NK-92 (cell line): ENCODE data around the gene SCMH1.

ENCODE experiments used
- DNase-seq: peaks from one replicate; lab custom pipeline; 2025; ENCODE audit not compliant: unreplicated experiment; lab: John Stamatoyannopoulos, UW

SCMH1 gene

GRCh38 chr1:41101950-41102607 is 140.0 kb downstream of the SCMH1 start:
- no peak for DNase-seq

GRCh38 chr1:41101076-41101475 is 141.0 kb downstream of the SCMH1 start:
- DNase-seq = no peak

- no peak for DNase-seq
Measured at GRCh38 chr1:41100170-41100569, 141.9 kb downstream of the SCMH1 start.

- no peak for DNase-seq
Measured at GRCh38 chr1:41098730-41099460, 143.2 kb downstream of the SCMH1 start.

GRCh38 chr1:41097105-41097504 is 145.0 kb downstream of the SCMH1 start:
- no peak for DNase-seq

- DNase-seq = no peak
Measured at GRCh38 chr1:41093826-41094225, 148.3 kb downstream of the SCMH1 start.

GRCh38 chr1:41086921-41087320 is 155.2 kb downstream of the SCMH1 start:
- DNase-seq = no peak

GRCh38 chr1:41078616-41079015 is 163.5 kb downstream of the SCMH1 start:
- DNase-seq = no peak

GRCh38 chr1:41078193-41078592 is 163.9 kb downstream of the SCMH1 start:
- DNase-seq = no peak

- no peak for DNase-seq
Measured at GRCh38 chr1:41073971-41074370, 168.1 kb downstream of the SCMH1 start.

GRCh38 chr1:41072051-41072450 is 170.1 kb downstream of the SCMH1 start:
- DNase-seq = no peak

- DNase-seq = no peak
Measured at GRCh38 chr1:41056907-41057306, 185.2 kb downstream of the SCMH1 start.

GRCh38 chr1:41053316-41053715 is 188.8 kb downstream of the SCMH1 start:
- no peak for DNase-seq

GRCh38 chr1:41051022-41051421 is 191.1 kb downstream of the SCMH1 start:
- DNase-seq = no peak

GRCh38 chr1:41048540-41048939 is 193.6 kb downstream of the SCMH1 start:
- DNase-seq = no peak

GRCh38 chr1:41046347-41046775 is 195.7 kb downstream of the SCMH1 start:
- no peak for DNase-seq

GRCh38 chr1:41045740-41046139 is 196.4 kb downstream of the SCMH1 start:
- no peak for DNase-seq

GRCh38 chr1:41044187-41044586 is 197.9 kb downstream of the SCMH1 start:
- DNase-seq = no peak

- no peak for DNase-seq
Measured at GRCh38 chr1:41041614-41042270, 200.4 kb downstream of the SCMH1 start.

GRCh38 chr1:41038110-41038509 is 204.0 kb downstream of the SCMH1 start:
- DNase-seq = no peak

GRCh38 chr1:41037116-41037903 is 204.8 kb downstream of the SCMH1 start:
- no peak for DNase-seq
